GM12878 (cell line): ENCODE data around the gene EEF2. TPM values are rescaled to one million over a fixed set of nuclear protein-coding genes. Genes with fewer than 3 reads are reported as not detected.

Experiments
- ATAC-seq: fragments of 200-7000 bp; cut with Tn5 transposase; 3 replicates; pipeline ENCODE4 v1.9.1; 2020; ENCODE audit warnings: mild to moderate bottlenecking, moderate library complexity
- BruUV-seq: library from RNA; stranded (reverse); fragments of 400-500 nt; replicated peaks from 2 replicates; lab custom pipeline; 2021; lab: Mats Ljungman, UMichigan
- CTCF ChIA-PET: fragments of 300-600 bp; sonication (Branson Sonifier 250); formaldehyde crosslinking; extraction: SDS; loops from one replicate; lab custom pipeline; 2021; ENCODE audit warnings: inconsistent platforms; lab: Yijun Ruan, JAX
- POLR2A ChIA-PET: fragments of 350-600 bp; formaldehyde crosslinking; extraction: SDS; loops from one replicate; lab custom pipeline; 2021; ENCODE audit warnings: inconsistent platforms; lab: Charles Lee
- RAD21 ChIA-PET: fragments of 300-600 bp; sonication (Branson Sonifier 250); formaldehyde crosslinking; loops from one replicate; lab custom pipeline; 2023; ENCODE audit warnings: antibody characterized with exemption; ENCODE audit not compliant: unreplicated experiment; lab: Charles Lee
- SMC1A ChIA-PET: fragments of 300-600 bp; sonication (Branson Sonifier 250); formaldehyde crosslinking; loops from one replicate; lab custom pipeline; 2023; ENCODE audit not compliant: unreplicated experiment, uncharacterized antibody; lab: Charles Lee
- DNase-seq: peaks from one replicate; pipeline ENCODE4 v3.0.0-alpha.2; 2011; ENCODE audit warnings: low read depth, low spot score
- FAIRE-seq: peaks from 3 replicates; lab custom pipeline; 2011; peaks lifted over from hg19 to GRCh38; lab: Jason Lieb, UNC
- H2AFZ ChIP-seq: 2 replicates; pipeline ENCODE4 v1.6.0; 2011; ENCODE audit warnings: low read depth, low read length, control low read depth; ENCODE audit not compliant: control insufficient read depth
- H3K27ac ChIP-seq: 2 replicates; pipeline ENCODE4 v1.5.1; 2011; ENCODE audit warnings: control low read depth; ENCODE audit not compliant: control insufficient read depth, insufficient read depth
- H3K27me3 ChIP-seq, 2 experiments: replicated peaks in 1 of 2; 2 replicates each; pipeline versions ENCODE4 v1.6.0 to v1.6.1; 2011; ENCODE audit warnings: low read length in 1 of 2; ENCODE audit not compliant: control insufficient read depth in 2 of 2, insufficient read depth in 2 of 2
- H3K36me3 ChIP-seq, 2 experiments: 2 replicates each; pipeline ENCODE4 v1.5.1; 2011; ENCODE audit warnings: low read length in 1 of 2; ENCODE audit not compliant: control insufficient read depth in 2 of 2, insufficient read depth in 2 of 2
- H3K4me1 ChIP-seq: 2 replicates; pipeline ENCODE4 v1.6.1; 2011; ENCODE audit warnings: mild to moderate bottlenecking, low read length, moderate library complexity, mixed read lengths; ENCODE audit not compliant: control insufficient read depth, insufficient read depth
- H3K4me2 ChIP-seq: 2 replicates; pipeline ENCODE4 v1.6.0; 2011; ENCODE audit warnings: control low read depth; ENCODE audit not compliant: control insufficient read depth, insufficient read depth
- H3K4me3 ChIP-seq: fragments of 200-600 bp; sonication (generic); 2 replicates; pipeline ENCODE4 v1.5.1; 2016
- H3K79me2 ChIP-seq: 2 replicates; pipeline ENCODE4 v1.6.0; 2011; ENCODE audit warnings: low read length; ENCODE audit not compliant: control insufficient read depth, insufficient read depth
- H3K9ac ChIP-seq: 2 replicates; pipeline ENCODE4 v1.8.0; 2011; ENCODE audit warnings: low read length, control low read depth, mixed read lengths; ENCODE audit not compliant: control insufficient read depth, insufficient read depth
- H3K9me3 ChIP-seq: replicated peaks from 3 replicates; pipeline ENCODE4 v1.5.1; 2011; ENCODE audit warnings: mild to moderate bottlenecking, low read length; ENCODE audit not compliant: control insufficient read depth, insufficient read depth
- H4K20me1 ChIP-seq: 2 replicates; pipeline ENCODE4 v1.6.0; 2011; ENCODE audit not compliant: control insufficient read depth, insufficient read depth
- ASH2L ChIP-seq: fragments of 300-600, 200-600 bp; sonication (generic); IDR thresholded peaks from 2 replicates; pipeline ENCODE4 v1.6.1; 2017; ENCODE audit warnings: low read depth, mild to moderate bottlenecking, borderline replicate concordance
- CHD4 ChIP-seq: fragments of 200-600 bp; sonication (generic); IDR thresholded peaks from 2 replicates; pipeline ENCODE4 v1.6.1; 2016; ENCODE audit warnings: mild to moderate bottlenecking
- KAT2A ChIP-seq: conservative IDR thresholded peaks from 2 replicates; pipeline ENCODE4 v1.6.1; 2011; ENCODE audit warnings: low read depth, low read length; ENCODE audit not compliant: control insufficient read depth
- KDM1A ChIP-seq: fragments of 200-600 bp; sonication (generic); IDR thresholded peaks from 2 replicates; pipeline ENCODE4 v1.6.1; 2016; ENCODE audit warnings: borderline replicate concordance
- MXI1 ChIP-seq: fragments of 150-350 bp; IDR thresholded peaks from 2 replicates; pipeline ENCODE4 v1.6.1; 2011; ENCODE audit warnings: low read depth, mild to moderate bottlenecking, inconsistent platforms, low read length, improper control_type of control experiment
- PAX8 ChIP-seq: fragments of 450-650 bp; IDR thresholded peaks from 2 replicates; pipeline ENCODE4 v1.6.1; 2017; ENCODE audit warnings: mild to moderate bottlenecking, moderate library complexity
- RB1 ChIP-seq: fragments of 450-650 bp; formaldehyde crosslinking; IDR thresholded peaks from 2 replicates; pipeline ENCODE4 v1.6.1; 2017; ENCODE audit warnings: mild to moderate bottlenecking, borderline replicate concordance
- SPI1 ChIP-seq: IDR thresholded peaks from 2 replicates; pipeline ENCODE4 v1.6.1; 2011; ENCODE audit warnings: low read depth, mild to moderate bottlenecking, low read length, moderate library complexity, borderline replicate concordance; ENCODE audit not compliant: insufficient read depth
- SUZ12 ChIP-seq: fragments of 200-600 bp; sonication (generic); IDR thresholded peaks from one replicate; pipeline ENCODE4 v1.6.1; 2018; ENCODE audit warnings: antibody characterized with exemption, mild to moderate bottlenecking; ENCODE audit not compliant: unreplicated experiment
- WRNIP1 ChIP-seq: IDR thresholded peaks from 2 replicates; pipeline ENCODE4 v1.6.1; 2011; ENCODE audit warnings: low read depth, low read length, improper control_type of control experiment, borderline replicate concordance
- ZNF274 ChIP-seq: IDR thresholded peaks from one replicate; pipeline ENCODE4 v1.8.0; 2011; ENCODE audit not compliant: insufficient read length, insufficient read depth
- ZSCAN29 ChIP-seq: fragments of 450-650 bp; IDR thresholded peaks from 2 replicates; pipeline ENCODE4 v1.6.1; 2017; ENCODE audit warnings: mild to moderate bottlenecking, moderate library complexity
- WGBS: methylation state at CpG from one replicate; pipeline ENCODE4 v1.1.6; 2016; ENCODE audit warnings: low lambda C conversion rate; ENCODE audit not compliant: insufficient replicate concordance, insufficient coverage; ENCODE audit errors: missing lambda C conversion rate; 5-methylcytosine and 5-hydroxymethylcytosine counted together
- in situ Hi-C: fragments of 300-500 bp; cut with MboI; formaldehyde crosslinking; loops from 9 replicates; pipeline ENCODE4 v1.14.3; 2018; ENCODE audit warnings: mixed read lengths
- intact Hi-C: fragments of 100-400 bp; cut with micrococcal nuclease; formaldehyde crosslinking; loops from one replicate; pipeline ENCODE4 v1.14.2; 2022; ENCODE audit not compliant: unreplicated experiment
- polyA plus RNA-seq, 11 experiments: library from polyadenylated mRNA; depleted of rRNA in 4 of 11; unstranded in 6 of 11; stranded (reverse) in 5 of 11; fragments of >200 nt; fragmentation: Nextera tagmentation in 4 of 11; fragmentation: Illumina TruSeq in 1 of 11; extraction: Ambion mirVana in 4 of 11; extraction: Trizol in 1 of 11; gene quantifications; 1 replicate in 1 of 11; 2 replicates in 10 of 11; pipeline versions ENCODE4 v1.2.1 to v1.2.3, GENCODE V29; 2011 to 2016; ENCODE audit warnings: inconsistent platforms in 2 of 11, missing spikeins in 2 of 11, low read depth in 1 of 11
- total RNA-seq, 4 experiments: library from RNA; depleted of rRNA in 3 of 4; stranded (reverse); fragments of >200 nt in 3 of 4; fragmentation: Illumina TruSeq in 1 of 4; extraction: Trizol in 1 of 4; gene quantifications; 2 replicates each; pipeline versions ENCODE4 v1.2.1 to v1.2.3, GENCODE V29; 2013 to 2021
- TF ChIP-seq, protein P1 (sequence below): IDR thresholded peaks from 2 replicates; pipeline ENCODE4 v1.6.1; 2012; ENCODE audit warnings: low read depth, low read length, improper control_type of control experiment
- TF ChIP-seq, protein P2 (sequence below): IDR thresholded peaks from 2 replicates; pipeline ENCODE4 v1.6.1; 2011; ENCODE audit warnings: low read depth, low read length, improper control_type of control experiment, borderline replicate concordance
- TF ChIP-seq, protein P3 (sequence below): fragments of 150-350 bp; IDR thresholded peaks from 2 replicates; pipeline ENCODE4 v1.6.1; 2014; ENCODE audit warnings: mild to moderate bottlenecking, low read depth, low read length
- TF ChIP-seq, protein P4 (sequence below): IDR thresholded peaks from 2 replicates; pipeline ENCODE4 v1.6.1; 2012; ENCODE audit warnings: improper control_type of control experiment, low read depth, low read length; ENCODE audit not compliant: insufficient replicate concordance

The EEF2 gene
- total and polyA plus RNA-seq, 10 of the 15 experiments (the other 5 are each of a cell fraction or from before 2014, with no cell fraction given) = 280 to 3,491 (median 1,305) TPM

DNA sequence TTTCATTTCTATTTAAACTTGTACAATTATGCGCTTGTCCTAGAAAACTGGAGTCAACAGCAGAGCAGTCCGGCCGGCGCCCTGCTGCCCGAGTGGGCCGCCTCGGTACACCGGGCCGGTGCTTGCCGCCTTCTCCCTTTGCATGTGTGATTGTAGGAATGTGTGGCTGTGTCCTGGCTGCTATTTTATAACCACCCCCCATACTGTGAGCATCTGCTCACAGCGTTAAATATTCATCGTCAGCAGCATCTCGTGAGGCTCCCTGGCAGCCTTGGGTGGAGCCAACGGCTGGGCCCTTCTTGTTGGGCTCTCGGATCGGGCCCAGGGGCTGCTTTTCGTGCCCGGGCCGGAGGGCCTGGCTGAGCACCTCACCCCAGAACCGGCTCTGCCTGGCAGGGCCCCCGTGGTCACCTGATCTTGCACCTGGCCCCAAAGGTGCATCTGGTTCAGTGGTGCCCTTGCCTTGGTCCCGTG is 32.9 kb upstream of the EEF2 start:
- Histone ChIP-seq H3K9me3 (no peaks in the 10 kb centered on the region), H3K27ac (no peak overlapping the region), H3K79me2 (peaks cover 1% of the 10 kb centered on the region; the same call in 1 of the 2 replicates), H3K4me2 (no peak overlapping the region), H3K36me3 (peaks cover 3 to 12% of the 10 kb centered on the region in 2 experiments; a peak in 3 of 4 replicates), H3K4me1 (no peaks in the 10 kb centered on the region), H3K27me3 (no peaks in the 10 kb centered on the region), H4K20me1 (no peaks in the 10 kb centered on the region), H3K4me3 (no peak overlapping the region), H3K9ac (no peak overlapping the region), H2AFZ (no peak overlapping the region)
- intact Hi-C loops = no loop called here
- ChIA-PET CTCF (no interaction called here), RAD21 (no interaction called here), POLR2A (no interaction called here), SMC1A (no interaction called here)
- no TSS peak for BruUV-seq
- ATAC-seq (no peak), DNase-seq (no peak), FAIRE-seq (no peak)
- 90% methylated on average over 22 of the region's 22 CpGs for WGBS
- in situ Hi-C loops = no loop called here
- TF ChIP-seq ZNF274 (no peak), KAT2A (no peak), RB1 (no peak), SUZ12 (no peak), WRNIP1 (no peak), SPI1 (no peak), CHD4 (no peak), ZSCAN29 (no peak), MXI1 (no peak), ASH2L (no peak), PAX8 (no peak), KDM1A (no peak)
- TF ChIP-seq, protein P1, sequence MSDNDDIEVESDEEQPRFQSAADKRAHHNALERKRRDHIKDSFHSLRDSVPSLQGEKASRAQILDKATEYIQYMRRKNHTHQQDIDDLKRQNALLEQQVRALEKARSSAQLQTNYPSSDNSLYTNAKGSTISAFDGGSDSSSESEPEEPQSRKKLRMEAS = no peak
- TF ChIP-seq, protein P2, sequence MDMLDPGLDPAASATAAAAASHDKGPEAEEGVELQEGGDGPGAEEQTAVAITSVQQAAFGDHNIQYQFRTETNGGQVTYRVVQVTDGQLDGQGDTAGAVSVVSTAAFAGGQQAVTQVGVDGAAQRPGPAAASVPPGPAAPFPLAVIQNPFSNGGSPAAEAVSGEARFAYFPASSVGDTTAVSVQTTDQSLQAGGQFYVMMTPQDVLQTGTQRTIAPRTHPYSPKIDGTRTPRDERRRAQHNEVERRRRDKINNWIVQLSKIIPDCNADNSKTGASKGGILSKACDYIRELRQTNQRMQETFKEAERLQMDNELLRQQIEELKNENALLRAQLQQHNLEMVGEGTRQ = no peak
- TF ChIP-seq, protein P3, sequence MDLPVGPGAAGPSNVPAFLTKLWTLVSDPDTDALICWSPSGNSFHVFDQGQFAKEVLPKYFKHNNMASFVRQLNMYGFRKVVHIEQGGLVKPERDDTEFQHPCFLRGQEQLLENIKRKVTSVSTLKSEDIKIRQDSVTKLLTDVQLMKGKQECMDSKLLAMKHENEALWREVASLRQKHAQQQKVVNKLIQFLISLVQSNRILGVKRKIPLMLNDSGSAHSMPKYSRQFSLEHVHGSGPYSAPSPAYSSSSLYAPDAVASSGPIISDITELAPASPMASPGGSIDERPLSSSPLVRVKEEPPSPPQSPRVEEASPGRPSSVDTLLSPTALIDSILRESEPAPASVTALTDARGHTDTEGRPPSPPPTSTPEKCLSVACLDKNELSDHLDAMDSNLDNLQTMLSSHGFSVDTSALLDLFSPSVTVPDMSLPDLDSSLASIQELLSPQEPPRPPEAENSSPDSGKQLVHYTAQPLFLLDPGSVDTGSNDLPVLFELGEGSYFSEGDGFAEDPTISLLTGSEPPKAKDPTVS = no peak
- TF ChIP-seq, protein P4, sequence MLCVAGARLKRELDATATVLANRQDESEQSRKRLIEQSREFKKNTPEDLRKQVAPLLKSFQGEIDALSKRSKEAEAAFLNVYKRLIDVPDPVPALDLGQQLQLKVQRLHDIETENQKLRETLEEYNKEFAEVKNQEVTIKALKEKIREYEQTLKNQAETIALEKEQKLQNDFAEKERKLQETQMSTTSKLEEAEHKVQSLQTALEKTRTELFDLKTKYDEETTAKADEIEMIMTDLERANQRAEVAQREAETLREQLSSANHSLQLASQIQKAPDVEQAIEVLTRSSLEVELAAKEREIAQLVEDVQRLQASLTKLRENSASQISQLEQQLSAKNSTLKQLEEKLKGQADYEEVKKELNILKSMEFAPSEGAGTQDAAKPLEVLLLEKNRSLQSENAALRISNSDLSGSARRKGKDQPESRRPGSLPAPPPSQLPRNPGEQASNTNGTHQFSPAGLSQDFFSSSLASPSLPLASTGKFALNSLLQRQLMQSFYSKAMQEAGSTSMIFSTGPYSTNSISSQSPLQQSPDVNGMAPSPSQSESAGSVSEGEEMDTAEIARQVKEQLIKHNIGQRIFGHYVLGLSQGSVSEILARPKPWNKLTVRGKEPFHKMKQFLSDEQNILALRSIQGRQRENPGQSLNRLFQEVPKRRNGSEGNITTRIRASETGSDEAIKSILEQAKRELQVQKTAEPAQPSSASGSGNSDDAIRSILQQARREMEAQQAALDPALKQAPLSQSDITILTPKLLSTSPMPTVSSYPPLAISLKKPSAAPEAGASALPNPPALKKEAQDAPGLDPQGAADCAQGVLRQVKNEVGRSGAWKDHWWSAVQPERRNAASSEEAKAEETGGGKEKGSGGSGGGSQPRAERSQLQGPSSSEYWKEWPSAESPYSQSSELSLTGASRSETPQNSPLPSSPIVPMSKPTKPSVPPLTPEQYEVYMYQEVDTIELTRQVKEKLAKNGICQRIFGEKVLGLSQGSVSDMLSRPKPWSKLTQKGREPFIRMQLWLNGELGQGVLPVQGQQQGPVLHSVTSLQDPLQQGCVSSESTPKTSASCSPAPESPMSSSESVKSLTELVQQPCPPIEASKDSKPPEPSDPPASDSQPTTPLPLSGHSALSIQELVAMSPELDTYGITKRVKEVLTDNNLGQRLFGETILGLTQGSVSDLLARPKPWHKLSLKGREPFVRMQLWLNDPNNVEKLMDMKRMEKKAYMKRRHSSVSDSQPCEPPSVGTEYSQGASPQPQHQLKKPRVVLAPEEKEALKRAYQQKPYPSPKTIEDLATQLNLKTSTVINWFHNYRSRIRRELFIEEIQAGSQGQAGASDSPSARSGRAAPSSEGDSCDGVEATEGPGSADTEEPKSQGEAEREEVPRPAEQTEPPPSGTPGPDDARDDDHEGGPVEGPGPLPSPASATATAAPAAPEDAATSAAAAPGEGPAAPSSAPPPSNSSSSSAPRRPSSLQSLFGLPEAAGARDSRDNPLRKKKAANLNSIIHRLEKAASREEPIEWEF = no peak
